GM18526 (cell line): ENCODE results near the gene NTMT1.

Source experiments
- POLR2A ChIP-seq: IDR thresholded peaks from 3 replicates; pipeline ENCODE4 v1.6.1; 2011; ENCODE audit not compliant: insufficient read length; ENCODE audit errors: extremely low read depth

NTMT1 gene

DNA sequence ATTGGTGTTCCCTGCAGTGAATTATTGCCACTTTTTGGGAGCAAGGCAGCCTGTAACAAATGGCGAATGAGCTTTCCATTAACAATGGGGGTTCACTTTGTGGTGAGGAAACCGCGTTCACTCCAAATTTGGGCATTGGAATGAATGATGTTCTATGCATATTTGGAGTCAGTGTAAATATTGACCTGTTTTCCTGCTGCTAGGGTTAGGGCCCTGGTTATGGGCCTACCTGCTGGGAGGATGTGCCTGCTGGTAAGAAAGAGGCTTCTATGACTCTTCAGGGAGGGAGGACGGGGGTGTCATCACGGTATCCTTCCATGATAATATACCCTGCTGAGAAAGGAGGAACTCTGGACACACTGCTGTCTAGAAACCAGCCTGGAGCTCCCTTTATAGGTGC lies 34.0 kb upstream of the NTMT1 start:
- no peak for TF ChIP-seq POLR2A

DNA sequence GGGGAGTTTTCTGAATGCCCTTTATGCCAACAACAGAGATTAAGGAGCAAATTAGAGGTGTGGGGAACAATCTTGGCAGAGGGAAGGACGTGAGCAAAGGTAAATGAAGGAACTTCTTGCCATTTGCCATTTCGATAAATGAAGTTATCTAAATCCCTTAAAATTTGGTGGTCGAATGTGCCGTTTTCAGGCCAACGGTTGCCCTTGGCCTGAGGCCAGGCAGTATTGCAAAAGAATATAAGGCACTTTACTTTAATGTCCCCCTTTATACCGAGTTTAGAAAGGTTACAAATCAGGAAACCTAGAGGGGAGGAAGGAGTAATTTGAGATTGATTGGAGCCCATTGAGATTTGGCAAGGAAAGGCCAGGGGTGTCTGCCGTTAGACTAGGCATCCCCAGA lies 31.3 kb upstream of the NTMT1 start:
- no peak for TF ChIP-seq POLR2A

DNA sequence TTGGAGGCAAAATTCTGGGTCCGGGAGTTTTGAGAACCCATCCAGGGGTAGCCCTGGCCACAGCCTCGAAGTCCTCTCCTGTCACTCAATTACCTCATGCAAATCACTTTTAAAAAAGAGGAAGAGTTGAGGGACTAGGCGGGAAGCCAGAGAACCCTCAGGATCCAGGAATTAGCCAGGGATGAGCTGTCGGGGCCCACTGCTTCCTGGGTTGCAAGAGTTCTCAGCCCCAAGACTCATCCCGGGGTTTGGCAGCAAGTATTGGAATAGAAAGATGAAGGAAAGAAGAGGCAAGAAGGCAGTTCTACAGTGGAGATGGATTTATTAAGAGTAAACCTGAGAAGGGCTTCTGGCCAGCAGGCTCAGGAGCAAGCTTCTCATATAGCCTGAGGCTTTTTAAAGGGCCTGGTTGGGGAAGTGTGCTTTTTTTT lies 30.6 kb upstream of the NTMT1 start:
- no peak for TF ChIP-seq POLR2A

DNA sequence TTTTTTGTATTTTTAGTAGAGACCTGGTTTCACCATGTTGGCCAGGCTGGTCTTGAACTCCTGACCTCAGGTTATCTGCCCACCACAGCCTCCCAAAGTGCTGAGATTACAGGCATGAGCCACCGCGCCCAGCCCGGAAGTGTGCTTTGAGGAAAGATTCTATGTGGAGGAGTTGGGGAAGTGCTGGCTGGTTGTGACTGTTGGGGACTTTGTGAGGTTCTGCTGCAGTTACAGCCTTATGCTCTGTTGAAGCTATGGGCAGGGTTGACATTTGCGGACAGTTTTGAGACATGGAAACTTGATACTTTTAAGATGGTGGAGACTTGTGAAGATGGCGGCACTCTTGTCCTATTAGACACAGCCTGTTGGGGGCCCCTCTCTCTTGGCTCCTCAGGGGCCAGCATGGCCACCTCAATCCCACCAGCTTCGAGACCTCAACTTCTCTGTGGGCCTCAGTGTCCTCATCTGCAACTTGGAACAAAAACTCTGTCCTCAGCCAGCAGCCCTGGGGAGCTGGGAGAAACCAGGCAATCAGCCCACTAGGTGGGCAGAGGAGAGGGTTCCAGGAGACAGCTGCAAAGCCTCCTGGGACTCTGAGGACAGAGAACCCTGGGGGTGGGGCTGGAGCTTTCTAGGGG lies 29.9 kb upstream of the NTMT1 start:
- TF ChIP-seq POLR2A, result no peak

- no peak for TF ChIP-seq POLR2A
Observed at GRCh38 chr9:129596541-129597331, 29.2 kb upstream of the NTMT1 start.

- no peak for TF ChIP-seq POLR2A
Observed at GRCh38 chr9:129597355-129598088, 28.4 kb upstream of the NTMT1 start.

DNA sequence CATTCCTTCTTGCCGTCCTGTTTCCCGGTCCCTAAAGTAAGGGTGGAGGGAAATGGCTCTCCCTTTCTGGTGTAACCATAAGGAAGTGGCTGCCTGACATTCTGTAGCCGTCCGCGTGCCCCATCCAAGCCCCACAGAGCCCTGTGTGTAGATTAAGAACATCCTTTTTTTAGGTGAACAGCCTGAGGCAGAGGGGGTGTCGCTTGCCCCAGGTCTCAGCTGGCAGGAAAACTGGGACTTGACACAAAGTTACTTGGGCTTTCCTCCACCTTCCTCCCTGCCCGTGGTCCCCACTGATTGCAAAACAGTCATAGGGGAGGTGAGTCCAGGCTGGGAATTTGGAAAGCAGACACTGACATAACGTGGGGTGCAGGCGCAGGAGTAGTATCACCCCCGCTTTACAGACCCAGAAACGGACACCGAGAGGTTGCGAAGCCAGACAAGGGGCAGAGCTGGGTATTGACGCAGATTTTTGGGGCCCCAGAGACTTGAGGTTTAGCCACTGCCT lies 27.8 kb upstream of the NTMT1 start:
- TF ChIP-seq POLR2A, result no peak

DNA sequence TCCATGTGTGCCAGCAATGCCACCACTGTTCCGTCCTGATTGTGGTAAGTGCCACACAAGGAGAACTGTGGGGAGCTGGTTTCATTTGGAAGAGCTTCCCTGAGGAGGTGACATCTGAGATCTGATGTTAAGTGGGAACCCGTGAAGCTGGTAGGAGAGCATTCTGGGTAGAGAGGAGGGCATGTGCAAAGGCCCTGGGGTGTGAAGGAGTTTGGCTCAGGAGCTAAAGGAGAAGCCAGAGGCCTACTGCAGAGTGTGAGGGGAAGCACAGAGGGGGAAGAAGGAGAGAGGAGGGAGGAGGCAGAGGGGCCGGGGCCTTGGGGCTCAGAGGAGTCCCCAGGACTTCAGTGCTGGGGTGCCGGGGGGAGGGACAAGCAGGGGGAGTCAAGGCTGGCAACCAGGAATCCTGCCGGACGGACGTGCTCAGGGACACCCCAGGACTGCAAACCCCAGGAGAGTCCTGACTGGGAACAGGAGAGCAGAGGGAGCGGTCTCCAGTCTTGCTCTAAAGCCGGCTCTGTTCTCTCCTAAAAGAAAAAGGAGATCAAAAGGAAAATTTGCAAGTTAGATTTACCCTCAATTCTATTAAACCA lies 24.8 kb upstream of the NTMT1 start:
- TF ChIP-seq POLR2A, result no peak

- TF ChIP-seq POLR2A, result no peak
Observed at GRCh38 chr9:129602598-129603415, 23.2 kb upstream of the NTMT1 start.

DNA sequence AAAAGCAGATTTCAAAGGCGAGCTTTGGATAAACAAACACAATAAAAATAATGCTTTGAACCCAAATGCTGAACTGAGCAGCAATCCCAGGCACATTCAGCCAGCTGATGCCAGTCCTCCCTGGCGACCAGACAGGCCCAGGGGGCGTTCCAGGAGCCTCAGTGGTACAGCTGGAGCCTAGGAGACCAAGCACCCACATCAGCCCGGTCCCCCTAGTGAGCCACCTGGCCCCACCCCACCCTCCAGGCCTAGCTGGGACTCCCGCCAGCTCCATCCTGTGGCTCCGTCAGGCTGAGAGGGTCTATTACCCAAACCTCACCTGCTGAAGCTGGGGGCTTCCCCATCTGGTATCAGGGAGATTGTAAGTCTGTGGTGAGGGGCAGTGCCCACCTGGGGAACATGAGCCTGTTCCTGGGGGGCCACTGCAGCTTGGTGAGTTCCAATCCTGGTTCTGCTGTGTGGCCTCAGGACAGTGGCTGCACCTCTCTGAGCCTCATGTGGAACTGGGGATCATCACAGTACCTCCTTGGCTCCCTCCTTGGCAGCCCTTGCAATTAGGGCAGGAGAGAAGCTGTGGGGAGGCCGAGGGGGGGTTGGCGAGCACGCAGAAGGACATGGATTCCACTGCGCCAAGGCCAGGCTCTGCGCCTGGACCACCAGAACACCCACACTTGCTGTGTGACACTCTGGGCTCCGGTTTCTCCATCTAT lies 21.8 kb upstream of the NTMT1 start:
- TF ChIP-seq POLR2A, result no peak

DNA sequence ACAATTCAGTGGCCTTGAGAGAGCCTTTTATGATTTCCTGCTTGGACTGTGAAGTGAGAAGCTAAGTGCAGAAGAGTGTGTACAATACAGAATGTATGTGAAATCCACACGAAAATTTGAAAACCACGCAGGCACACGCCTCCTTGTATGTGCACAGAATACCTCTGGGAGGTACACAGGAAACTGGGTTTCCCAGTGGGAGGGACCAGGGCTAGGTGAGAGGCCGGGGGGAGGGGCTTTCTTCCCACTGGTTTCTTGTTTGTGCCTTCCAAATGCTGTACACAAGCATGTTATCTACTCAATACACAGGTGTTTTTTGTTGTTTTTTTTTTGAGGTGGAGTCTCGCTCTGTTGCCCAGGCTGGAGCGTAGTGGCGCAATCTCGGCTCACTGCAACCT lies 21.2 kb upstream of the NTMT1 start:
- no peak for TF ChIP-seq POLR2A

DNA sequence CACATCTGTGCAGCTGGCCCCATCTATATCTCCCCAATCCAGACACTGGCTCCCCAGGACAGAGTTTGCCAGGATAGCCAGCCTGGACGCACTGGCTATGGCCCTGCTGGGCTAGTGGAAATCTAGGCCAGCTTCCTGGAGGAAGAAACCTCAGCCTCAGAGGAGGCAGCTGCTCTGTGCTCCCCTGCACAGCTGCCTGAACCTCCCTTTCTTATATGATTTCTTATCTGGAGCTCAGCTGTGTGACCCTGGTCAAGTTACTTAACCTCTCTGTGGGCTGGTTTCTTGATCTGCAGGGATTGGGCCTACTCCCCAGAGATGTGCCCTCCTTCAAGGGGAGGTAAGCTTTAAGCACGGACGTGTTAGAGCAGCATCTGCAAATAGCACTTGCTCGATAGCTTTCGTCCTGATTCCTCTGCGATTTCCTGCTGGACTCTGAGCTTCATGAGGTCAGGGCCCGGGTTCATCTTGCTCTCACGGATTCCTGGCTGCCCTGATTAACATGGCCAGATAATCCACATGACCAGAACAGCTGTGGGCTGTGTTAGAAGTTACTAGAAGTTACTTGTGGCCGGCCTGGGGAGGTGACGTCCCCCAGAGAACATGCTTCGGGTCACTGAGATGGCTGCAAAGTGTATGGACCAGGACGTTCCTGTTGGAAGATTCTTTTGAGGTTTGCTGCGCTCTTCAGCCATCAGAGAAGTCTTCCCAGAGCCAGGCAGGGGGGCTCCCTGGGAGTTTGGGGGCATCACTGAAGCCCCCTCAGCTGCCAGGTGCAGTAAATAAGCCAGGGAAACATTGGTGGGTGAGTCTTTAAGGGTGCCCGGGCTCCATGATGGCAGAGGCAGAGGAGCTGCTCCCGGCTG lies 19.6 kb upstream of the NTMT1 start:
- no peak for TF ChIP-seq POLR2A

DNA sequence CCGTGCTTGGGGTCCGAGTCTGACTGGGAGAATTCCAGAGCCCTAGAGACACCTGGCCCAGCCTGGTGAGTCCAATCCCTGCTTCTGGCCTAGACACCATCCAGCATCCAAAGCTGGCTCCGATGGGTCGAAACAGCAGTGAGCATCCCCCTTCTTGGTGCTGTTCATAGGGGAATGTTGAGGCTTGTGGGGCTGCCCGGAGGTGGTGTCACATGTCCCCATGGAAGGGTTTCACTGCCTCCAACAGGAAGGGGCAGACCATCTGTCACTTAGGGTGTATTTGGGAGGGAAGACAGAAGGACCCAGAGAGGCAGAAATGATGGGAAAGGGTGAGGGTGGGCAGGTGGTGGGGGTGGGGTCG lies 19.0 kb upstream of the NTMT1 start:
- TF ChIP-seq POLR2A, result no peak
